Gastroesophageal sphincter (tissue), 3 donors: ENCODE measurements around the gene ACOX3.

Experiments used
- EP300 ChIP-seq: sonication (generic); formaldehyde crosslinking; IDR thresholded peaks from one replicate; pipeline ENCODE4 v1.6.1; 2017; ENCODE audit warnings: antibody characterized with exemption, mild to moderate bottlenecking
- TF ChIP-seq, protein P1 (sequence below), 4 experiments: fragments of 200-600 bp in 2 of 4; fragments of 450-650 bp in 2 of 4; sonication (generic) in 1 of 4; IDR thresholded peaks; one replicate each; pipeline ENCODE4 v1.5.1; 2017 to 2019; ENCODE audit warnings: antibody characterized with exemption in 4 of 4, mild to moderate bottlenecking in 2 of 4, moderate library complexity in 2 of 4

DNA sequence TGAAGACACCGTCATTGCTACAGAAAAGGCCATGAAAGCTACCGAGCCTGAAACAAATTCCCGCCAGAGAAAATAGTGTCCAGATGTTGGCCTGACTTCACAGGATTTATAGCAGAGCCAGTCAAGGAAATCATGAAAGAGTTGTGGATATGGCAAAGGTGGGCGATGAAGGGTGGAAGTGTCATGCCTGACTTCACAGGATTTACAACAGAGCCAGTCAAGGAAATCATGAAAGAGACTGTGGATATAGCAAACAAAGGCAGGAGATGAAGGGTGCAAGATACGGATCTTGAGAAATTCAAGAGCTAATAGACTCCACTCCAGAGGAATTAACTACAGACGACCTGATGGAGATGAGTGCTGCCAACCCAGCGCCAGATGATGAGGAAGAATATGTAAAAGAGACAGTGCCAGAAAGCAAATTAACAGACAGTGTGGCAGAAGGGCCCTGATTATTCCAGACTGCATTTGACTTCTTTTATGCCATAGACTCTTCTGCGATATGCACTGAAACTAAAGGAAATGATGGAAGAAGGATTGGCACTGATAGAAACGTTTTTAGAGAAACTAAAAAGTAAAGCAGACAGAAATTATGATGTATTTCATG, 17.2 kb upstream of the ACOX3 start:
- TF ChIP-seq EP300: no peak
- TF ChIP-seq, protein P1, sequence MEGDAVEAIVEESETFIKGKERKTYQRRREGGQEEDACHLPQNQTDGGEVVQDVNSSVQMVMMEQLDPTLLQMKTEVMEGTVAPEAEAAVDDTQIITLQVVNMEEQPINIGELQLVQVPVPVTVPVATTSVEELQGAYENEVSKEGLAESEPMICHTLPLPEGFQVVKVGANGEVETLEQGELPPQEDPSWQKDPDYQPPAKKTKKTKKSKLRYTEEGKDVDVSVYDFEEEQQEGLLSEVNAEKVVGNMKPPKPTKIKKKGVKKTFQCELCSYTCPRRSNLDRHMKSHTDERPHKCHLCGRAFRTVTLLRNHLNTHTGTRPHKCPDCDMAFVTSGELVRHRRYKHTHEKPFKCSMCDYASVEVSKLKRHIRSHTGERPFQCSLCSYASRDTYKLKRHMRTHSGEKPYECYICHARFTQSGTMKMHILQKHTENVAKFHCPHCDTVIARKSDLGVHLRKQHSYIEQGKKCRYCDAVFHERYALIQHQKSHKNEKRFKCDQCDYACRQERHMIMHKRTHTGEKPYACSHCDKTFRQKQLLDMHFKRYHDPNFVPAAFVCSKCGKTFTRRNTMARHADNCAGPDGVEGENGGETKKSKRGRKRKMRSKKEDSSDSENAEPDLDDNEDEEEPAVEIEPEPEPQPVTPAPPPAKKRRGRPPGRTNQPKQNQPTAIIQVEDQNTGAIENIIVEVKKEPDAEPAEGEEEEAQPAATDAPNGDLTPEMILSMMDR (IDR thresholded peaks at IDR 0.05): no peak
